Right ventricle myocardium superior (tissue), 1 donor: ENCODE results near the gene ATP2A1. TPM values are rescaled to one million over a fixed set of nuclear protein-coding genes. Genes with fewer than 3 reads are reported as not detected.

ENCODE experiments used
- ATAC-seq: fragments of 200-7000 bp; cut with Tn5 transposase; one replicate; pipeline ENCODE4 v1.9.1; 2020; ENCODE audit warnings: mild to moderate bottlenecking; ENCODE audit not compliant: poor library complexity
- DNase-seq: peaks from one replicate; pipeline ENCODE4 v3.0.0-alpha.2; 2020
- intact Hi-C: fragments of 100-400 bp; cut with DNase I; formaldehyde crosslinking; loops from one replicate; pipeline ENCODE4 v1.11.2; 2022
- microRNA-seq: library from miRNA; unstranded; fragments of <30 nt; microRNA quantifications from one replicate; pipeline ENCODE4 v1.2.0, GENCODE V29; 2020
- total RNA-seq: library from RNA; stranded (reverse); fragmentation: NEBNext Ultra II Directional; extraction: Animal tissue kit (Norgen Biotek cat#: 25700); gene quantifications from one replicate; pipeline ENCODE4 v1.2.1, GENCODE V29; 2021
- donor health status: DM: no; HTN: yes; CAD: no; lungs with severe emphysema.

Gene ATP2A1
- total RNA-seq, 1 donor from 2014 or later = not detected

DNA sequence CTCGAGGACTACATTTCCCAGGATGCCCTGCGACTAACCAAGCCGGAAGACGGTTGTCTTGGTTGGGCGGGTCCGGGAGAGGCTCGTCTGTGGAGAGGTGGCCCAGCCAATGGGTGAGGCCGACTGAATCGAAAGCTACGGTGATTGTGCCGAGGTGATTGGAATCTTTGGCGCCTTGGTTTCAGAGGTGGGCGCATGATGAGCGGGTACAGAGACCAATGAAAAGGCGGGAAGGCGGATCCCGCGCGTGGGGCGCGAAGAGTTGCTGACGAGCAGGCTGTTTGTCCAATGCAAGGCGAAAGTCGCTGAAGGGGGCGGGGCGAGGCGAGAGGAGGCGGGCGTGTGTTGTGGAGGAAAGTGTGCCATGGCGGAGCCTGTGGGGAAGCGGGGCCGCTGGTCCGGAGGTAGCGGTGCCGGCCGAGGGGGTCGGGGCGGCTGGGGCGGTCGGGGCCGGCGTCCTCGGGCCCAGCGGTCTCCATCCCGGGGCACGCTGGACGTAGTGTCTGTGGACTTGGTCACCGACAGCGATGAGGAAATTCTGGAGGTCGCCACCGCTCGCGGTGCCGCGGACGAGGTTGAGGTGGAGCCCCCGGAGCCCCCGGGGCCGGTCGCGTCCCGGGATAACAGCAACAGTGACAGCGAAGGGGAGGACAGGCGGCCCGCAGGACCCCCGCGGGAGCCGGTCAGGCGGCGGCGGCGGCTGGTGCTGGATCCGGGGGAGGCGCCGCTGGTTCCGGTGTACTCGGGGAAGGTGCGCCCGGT lies 72.5 kb downstream of the ATP2A1 start, which contains the start of gene NFATC2IP:
Gene NFATC2IP, plus strand, starts transcription at position 290 of the 762 bp plus-strand sequence. Its CDS starts 75 bp downstream, at position 365.
- ATAC-seq (peak; percentile 98), DNase-seq (peak; percentile 99)
- intact Hi-C loops = no loop called here

DNA sequence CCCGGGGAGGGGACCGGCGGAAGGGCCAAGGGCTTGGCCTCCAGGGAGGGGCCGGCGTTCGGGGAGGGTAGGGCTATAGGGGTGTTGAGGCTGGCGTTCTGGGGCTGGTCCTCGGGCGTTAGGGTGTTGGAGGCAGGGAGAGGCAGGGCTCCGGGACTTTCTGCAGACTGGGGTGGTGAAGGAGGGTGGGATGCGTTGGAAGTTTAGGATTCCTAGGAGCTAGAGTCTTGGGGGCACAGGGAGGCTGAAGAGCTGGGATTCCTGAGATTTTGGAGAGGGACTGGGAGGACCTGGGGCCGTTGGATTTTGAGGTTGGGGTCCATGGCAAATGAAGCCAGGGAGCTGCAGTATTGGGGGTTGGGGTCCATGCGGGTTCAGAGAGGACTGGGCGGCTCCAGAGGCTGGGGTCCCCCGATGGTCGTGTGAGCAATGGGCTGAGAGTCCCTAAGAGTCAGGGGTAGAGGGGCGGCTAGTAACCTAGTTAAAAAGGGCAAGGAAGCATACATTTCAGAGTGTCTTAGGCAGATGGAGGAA lies 73.2 kb downstream of the ATP2A1 start:
- no peak for ATAC-seq
- DNase-seq = no peak
- intact Hi-C loops = no loop called here

Small RNA genes lying within 50 kb of the gene (microRNA-seq; reads per million reads assigned to microRNA genes)
- not detected for gene MIR4721

Other genes starting within 250 kb of the ATP2A1 start
- gene NPIPB8, start 240.4 kb upstream of the ATP2A1 start, total RNA-seq = not detected
- gene EIF3C, start 167.0 kb upstream of the ATP2A1 start, total RNA-seq = 378 TPM
- 0.19 TPM for gene NPIPB9, start 126.7 kb upstream of the ATP2A1 start, total RNA-seq
- 43.9 TPM for gene ATXN2L, start 55.5 kb upstream of the ATP2A1 start, total RNA-seq
- 253 TPM for gene TUFM, start 32.1 kb upstream of the ATP2A1 start, total RNA-seq
- gene SH2B1, start 14.6 kb upstream of the ATP2A1 start, total RNA-seq = 40.2 TPM
- gene RABEP2, start 46.8 kb downstream of the ATP2A1 start, total RNA-seq = 18.2 TPM
- not detected for gene CD19, start 53.5 kb downstream of the ATP2A1 start, total RNA-seq
- gene NFATC2IP, start 72.4 kb downstream of the ATP2A1 start, total RNA-seq = 15.8 TPM
- 15.3 TPM for gene SPNS1, start 96.3 kb downstream of the ATP2A1 start, total RNA-seq
- gene LAT, start 106.6 kb downstream of the ATP2A1 start, total RNA-seq = 2.4 TPM